GM12865 (cell line): ENCODE measurements around the gene SLC6A11.

ENCODE experiments used
- DNase-seq: peaks from one replicate; pipeline ENCODE4 v3.0.0; 2010; ENCODE audit warnings: low read depth
- H3K4me3 ChIP-seq: 2 replicates; pipeline ENCODE4 v1.5.1; 2011; ENCODE audit warnings: mild to moderate bottlenecking, low read depth, low read length, control low read depth
- TF ChIP-seq, protein P1 (sequence below): IDR thresholded peaks from 2 replicates; pipeline ENCODE4 v1.5.1; 2011; ENCODE audit warnings: low read length, control low read depth, low read depth, inconsistent platforms; ENCODE audit not compliant: insufficient read depth; ENCODE audit errors: missing control alignments

Gene SLC6A11

DNA sequence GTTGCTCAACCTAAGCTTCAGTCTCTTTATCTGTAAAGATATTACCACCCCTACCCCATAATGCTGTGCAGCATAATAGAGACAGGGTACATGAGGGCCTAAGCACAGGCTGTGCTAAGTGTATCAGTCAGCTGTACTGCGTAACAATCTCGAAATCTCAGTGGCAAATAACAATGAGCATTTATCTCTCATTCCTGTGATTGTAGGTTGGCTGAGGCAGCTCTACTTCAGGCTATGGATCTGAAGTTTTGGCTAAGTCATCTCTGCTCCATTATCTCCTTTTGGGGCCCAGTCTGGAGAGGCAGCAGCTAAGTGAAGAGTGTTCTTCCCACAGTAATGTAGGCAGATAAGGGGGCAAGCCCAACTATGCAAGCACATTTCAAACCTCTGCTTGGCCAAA lies 7.1 kb upstream of the SLC6A11 start:
- no peak for DNase-seq
- no peak overlapping the region for H3K4me3 ChIP-seq
- TF ChIP-seq, protein P1, sequence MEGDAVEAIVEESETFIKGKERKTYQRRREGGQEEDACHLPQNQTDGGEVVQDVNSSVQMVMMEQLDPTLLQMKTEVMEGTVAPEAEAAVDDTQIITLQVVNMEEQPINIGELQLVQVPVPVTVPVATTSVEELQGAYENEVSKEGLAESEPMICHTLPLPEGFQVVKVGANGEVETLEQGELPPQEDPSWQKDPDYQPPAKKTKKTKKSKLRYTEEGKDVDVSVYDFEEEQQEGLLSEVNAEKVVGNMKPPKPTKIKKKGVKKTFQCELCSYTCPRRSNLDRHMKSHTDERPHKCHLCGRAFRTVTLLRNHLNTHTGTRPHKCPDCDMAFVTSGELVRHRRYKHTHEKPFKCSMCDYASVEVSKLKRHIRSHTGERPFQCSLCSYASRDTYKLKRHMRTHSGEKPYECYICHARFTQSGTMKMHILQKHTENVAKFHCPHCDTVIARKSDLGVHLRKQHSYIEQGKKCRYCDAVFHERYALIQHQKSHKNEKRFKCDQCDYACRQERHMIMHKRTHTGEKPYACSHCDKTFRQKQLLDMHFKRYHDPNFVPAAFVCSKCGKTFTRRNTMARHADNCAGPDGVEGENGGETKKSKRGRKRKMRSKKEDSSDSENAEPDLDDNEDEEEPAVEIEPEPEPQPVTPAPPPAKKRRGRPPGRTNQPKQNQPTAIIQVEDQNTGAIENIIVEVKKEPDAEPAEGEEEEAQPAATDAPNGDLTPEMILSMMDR = no peak

DNA sequence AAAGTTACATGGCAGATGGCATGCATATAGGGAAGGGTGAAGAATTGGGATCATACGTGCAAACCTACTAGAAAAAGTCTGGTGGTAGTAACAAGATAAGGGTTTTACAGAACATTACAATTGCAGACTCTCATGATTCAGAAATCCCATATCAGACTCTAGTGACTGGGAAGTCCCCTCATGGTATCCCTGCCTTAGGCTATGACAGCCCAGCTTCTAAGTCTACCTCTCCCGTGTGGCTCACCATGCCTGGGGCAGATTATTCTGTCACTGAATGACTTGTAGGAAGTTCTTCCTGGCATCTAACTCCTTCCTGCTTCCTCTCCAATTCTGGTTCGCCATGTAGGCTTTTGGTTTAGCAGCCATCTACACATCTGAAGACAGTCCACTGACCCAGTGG lies 5.7 kb upstream of the SLC6A11 start:
- TF ChIP-seq, protein P1 = no peak
- DNase-seq = no peak
- no peak overlapping the region for H3K4me3 ChIP-seq

DNA sequence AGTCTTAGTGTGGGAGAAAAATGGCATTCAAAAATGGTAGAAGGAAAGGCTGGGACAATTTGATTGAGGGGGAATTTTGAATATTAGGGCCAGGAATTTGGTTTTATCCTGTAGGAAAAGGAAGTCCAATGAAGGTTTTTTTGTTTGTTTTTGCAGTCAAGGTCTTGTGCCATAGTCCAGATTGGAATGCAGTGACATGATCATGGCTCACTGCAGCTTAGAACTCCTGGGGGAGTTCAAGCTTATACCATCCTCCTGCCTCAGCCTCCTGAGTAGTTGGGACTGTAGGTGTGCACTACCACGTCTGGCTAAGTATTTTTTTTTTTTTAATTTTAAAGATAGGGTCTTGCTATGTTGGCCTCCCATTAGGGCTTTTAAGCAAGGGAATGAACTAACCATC lies 2.6 kb upstream of the SLC6A11 start:
- H3K4me3 ChIP-seq = no peak overlapping the region
- DNase-seq = no peak
- TF ChIP-seq, protein P1 = no peak

DNA sequence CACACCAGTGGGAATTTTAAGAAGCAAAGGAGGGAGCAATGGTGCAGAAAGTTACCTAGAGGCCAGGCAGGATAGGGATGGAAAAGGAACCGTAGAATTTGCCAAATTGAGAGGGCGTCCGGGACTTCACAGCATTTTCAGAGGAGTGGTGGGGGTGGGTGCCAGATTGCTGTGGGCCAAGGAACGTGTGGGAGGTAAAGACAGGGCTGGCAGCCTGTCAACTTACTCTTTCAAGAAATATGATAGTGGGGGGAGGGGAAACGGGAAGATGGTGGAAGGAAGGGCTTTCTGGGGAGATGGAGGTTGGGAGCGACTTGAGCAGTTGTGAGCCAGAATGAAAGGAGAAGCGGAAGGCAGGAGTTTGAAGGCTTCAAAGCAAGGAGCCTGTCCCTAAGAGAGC lies 1.4 kb upstream of the SLC6A11 start:
- TF ChIP-seq, protein P1 = no peak
- H3K4me3 ChIP-seq = no peak overlapping the region
- no peak for DNase-seq

DNA sequence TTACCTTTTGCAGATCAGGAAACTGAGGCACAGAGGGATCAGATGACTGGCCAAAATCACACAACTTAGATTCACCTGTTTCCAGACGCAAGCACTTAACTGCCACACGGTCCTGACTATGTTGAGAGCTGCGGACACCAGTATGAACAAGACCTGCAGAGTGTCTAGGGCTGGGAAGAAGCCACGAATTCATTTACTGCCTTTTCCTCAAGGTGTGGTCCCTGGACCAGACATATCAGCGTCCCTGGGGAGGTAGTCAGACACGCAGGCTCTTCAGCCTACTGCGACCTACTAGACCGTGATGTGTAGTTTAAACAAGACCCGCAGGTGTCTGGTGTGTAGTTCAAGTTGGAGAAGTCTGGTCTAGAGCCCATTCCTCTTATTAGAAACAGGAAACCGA lies 541 bp upstream of the SLC6A11 start:
- DNase-seq = no peak
- TF ChIP-seq, protein P1 = no peak
- H3K4me3 ChIP-seq = no peak overlapping the region

DNA sequence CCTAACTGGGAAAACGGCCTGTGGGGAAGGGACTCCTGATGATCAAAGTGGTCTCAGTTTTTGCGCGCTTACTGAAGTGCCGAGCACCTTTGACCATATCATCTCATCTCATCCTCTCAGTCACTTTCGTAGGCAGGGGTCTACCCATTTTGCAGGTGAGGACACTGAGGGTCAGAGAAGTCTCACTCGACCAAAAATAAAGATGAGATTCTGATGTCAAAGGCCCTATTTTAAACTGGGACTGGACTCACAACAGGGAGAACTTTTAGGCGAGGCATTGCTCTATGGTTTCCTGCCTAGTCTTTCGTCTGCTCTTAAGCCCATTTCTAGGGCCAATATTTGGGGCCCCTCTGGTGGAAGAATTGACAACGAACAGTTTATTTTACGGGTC lies 830 bp downstream of the SLC6A11 start:
- no peak overlapping the region for H3K4me3 ChIP-seq
- DNase-seq = no peak
- TF ChIP-seq, protein P1 = no peak

DNA sequence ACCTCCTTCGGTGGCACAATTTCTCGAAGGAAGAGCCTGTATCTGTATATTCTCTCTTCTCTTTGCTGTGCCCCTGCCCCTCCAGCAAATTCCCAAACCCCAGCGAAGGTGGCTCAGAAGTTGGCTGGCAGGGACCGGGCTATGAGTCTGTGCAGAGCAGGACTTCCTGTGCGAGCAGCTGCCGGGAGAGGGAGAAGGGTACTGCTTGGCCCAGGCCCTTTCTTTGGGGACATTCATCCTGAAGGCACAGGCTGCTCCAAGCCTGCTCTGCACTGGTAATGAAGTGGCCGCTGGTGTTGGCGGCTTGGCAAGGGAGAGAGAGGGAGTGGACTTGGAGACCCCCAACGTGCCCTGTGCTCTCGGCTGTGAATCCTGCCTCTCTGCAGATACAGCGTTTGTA lies 1.5 kb downstream of the SLC6A11 start:
- TF ChIP-seq, protein P1 = no peak
- H3K4me3 ChIP-seq = no peak overlapping the region
- DNase-seq = no peak
